GM13976 (cell line): ENCODE measurements around the gene PTTG1.

Experiments
- DNase-seq: peaks from one replicate; pipeline ENCODE4 v3.0.0; 2012; ENCODE audit warnings: low spot score
- CTCF ChIP-seq: IDR thresholded peaks from 2 replicates; pipeline ENCODE4 v1.5.1; 2012; ENCODE audit warnings: borderline replicate concordance, mild to moderate bottlenecking; ENCODE audit not compliant: insufficient read depth; ENCODE audit errors: extremely low read depth, missing control alignments, control extremely low read depth
- in situ Hi-C: fragments of 300-500 bp; cut with MboI; formaldehyde crosslinking; loops from one replicate; pipeline ENCODE4 v1.12.0; 2022; ENCODE audit warnings: low sequenced_read_pairs, mixed read lengths, inconsistent platforms; ENCODE audit not compliant: unreplicated experiment

PTTG1 gene

GRCh38 chr5:160449458-160449857 lies 27.8 kb downstream of the PTTG1 start:
- in situ Hi-C loops, result no loop called here
- no peak for TF ChIP-seq CTCF
- DNase-seq, result no peak

- no peak for TF ChIP-seq CTCF
- in situ Hi-C loops, result no loop called here
- no peak for DNase-seq
Observed at GRCh38 chr5:160450164-160450932, 28.7 kb downstream of the PTTG1 start.

- in situ Hi-C loops, result no loop called here
Observed at GRCh38 chr5:160451281-160451680, 29.6 kb downstream of the PTTG1 start.

GRCh38 chr5:160452036-160452435 lies 30.4 kb downstream of the PTTG1 start:
- in situ Hi-C loops, result no loop called here
- no peak for DNase-seq
- TF ChIP-seq CTCF, result no peak

More at GRCh38 chr5:160451281-160451680, 29.6 kb downstream of the PTTG1 start:
- no peak for DNase-seq
- TF ChIP-seq CTCF, result no peak

- TF ChIP-seq CTCF, result no peak
- DNase-seq, result no peak
- in situ Hi-C loops, result no loop called here
Observed at GRCh38 chr5:160452795-160453194, 31.1 kb downstream of the PTTG1 start.

- in situ Hi-C loops, result no loop called here
- TF ChIP-seq CTCF, result no peak
- DNase-seq, result no peak
Observed at GRCh38 chr5:160453751-160454150, 32.1 kb downstream of the PTTG1 start.
